Right lobe of liver (tissue), 4 donors: Measurements from ENCODE around the gene TLCD4.

ENCODE experiments used
- POLR2A ChIP-seq: fragments of 450-650 bp; IDR thresholded peaks from one replicate; pipeline ENCODE4 v1.6.1; 2017; ENCODE audit warnings: antibody characterized with exemption, mild to moderate bottlenecking
- TF ChIP-seq, protein P1 (sequence below), 4 donors: fragments of 200-600 bp in 3 of 4; fragments of 450-650 bp in 1 of 4; IDR thresholded peaks; one replicate each; pipeline versions ENCODE4 v1.5.1 to v1.8.0; 2016 to 2022; ENCODE audit warnings: antibody characterized with exemption in 4 of 4, mild to moderate bottlenecking in 2 of 4
- donor health status: DM: no; HTN: no; CAD: no.
- donor health status: DM: no; HTN: no; CAD: no.
- donor health status: DM: no; HTN: yes; CAD: no.

DNA sequence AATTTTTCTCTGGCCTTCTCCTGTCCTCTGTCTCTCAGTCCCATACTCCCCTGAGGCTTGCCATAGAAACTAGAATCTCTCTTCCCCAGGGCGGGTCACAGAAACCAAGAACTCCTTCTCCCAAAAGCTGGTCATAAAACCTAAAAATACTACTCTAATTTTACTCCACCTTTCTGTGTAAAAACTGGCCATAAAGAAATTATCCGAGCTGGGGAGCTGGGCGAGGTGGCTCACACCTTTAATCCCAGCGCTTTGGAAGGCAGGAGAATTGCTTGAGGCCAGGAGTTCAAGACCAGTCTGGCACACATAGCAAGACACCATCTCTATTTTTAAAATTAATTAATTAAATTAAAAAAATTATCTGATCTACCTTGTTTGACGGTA is 47.5 kb upstream of the TLCD4 start:
- TF ChIP-seq, protein P1, sequence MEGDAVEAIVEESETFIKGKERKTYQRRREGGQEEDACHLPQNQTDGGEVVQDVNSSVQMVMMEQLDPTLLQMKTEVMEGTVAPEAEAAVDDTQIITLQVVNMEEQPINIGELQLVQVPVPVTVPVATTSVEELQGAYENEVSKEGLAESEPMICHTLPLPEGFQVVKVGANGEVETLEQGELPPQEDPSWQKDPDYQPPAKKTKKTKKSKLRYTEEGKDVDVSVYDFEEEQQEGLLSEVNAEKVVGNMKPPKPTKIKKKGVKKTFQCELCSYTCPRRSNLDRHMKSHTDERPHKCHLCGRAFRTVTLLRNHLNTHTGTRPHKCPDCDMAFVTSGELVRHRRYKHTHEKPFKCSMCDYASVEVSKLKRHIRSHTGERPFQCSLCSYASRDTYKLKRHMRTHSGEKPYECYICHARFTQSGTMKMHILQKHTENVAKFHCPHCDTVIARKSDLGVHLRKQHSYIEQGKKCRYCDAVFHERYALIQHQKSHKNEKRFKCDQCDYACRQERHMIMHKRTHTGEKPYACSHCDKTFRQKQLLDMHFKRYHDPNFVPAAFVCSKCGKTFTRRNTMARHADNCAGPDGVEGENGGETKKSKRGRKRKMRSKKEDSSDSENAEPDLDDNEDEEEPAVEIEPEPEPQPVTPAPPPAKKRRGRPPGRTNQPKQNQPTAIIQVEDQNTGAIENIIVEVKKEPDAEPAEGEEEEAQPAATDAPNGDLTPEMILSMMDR (IDR thresholded peaks at IDR 0.05) = no peak
- TF ChIP-seq POLR2A = no peak
